Endothelial cell of umbilical vein (primary cell): ENCODE data around the gene MARS1. TPM values are rescaled to one million over a fixed set of nuclear protein-coding genes. Genes with fewer than 3 reads are reported as not detected.

Experiments
- BruUV-seq: library from RNA; stranded (reverse); fragments of 400-500 nt; replicated peaks from 2 replicates; lab custom pipeline; 2021; lab: Mats Ljungman, UMichigan
- CTCF ChIA-PET: fragments of 300-600, 350-600 bp; sonication (Branson Sonifier 250); formaldehyde crosslinking; loops from one replicate; lab custom pipeline; 2021; ENCODE audit warnings: antibody characterized with exemption, inconsistent platforms; lab: Charles Lee
- POLR2A ChIA-PET: fragments of 300-600, 350-600 bp; sonication (Branson Sonifier 250); formaldehyde crosslinking; loops from one replicate; lab custom pipeline; 2021; ENCODE audit warnings: antibody characterized with exemption, inconsistent platforms; lab: Charles Lee
- DNase-seq: peaks from one replicate; pipeline ENCODE4 v3.0.0-alpha.2; 2011; ENCODE audit warnings: low read depth, low spot score
- FAIRE-seq: peaks from 2 replicates; lab custom pipeline; 2011; peaks lifted over from hg19 to GRCh38; lab: Jason Lieb, UNC
- H2AFZ ChIP-seq: 2 replicates; pipeline ENCODE4 v1.6.0; 2012; ENCODE audit warnings: low read depth, low read length, control low read depth, inconsistent platforms
- H3K27ac ChIP-seq: 2 replicates; pipeline ENCODE4 v1.5.1; 2011; ENCODE audit warnings: low read depth, mild to moderate bottlenecking, control low read depth, low read length, moderate library complexity; ENCODE audit not compliant: insufficient read depth
- H3K27me3 ChIP-seq, 2 experiments: 2 replicates each; pipeline versions ENCODE4 v1.6.0 to v1.6.1; 2011; ENCODE audit warnings: low read length in 2 of 2, mixed read lengths in 1 of 2; ENCODE audit not compliant: control insufficient read depth in 2 of 2, insufficient read depth in 2 of 2
- H3K36me3 ChIP-seq, 2 experiments: 2 replicates in 1 of 2; 3 replicates in 1 of 2; pipeline ENCODE4 v1.5.1; 2011; ENCODE audit warnings: low read length in 2 of 2, mild to moderate bottlenecking in 1 of 2, moderate library complexity in 1 of 2; ENCODE audit not compliant: control insufficient read depth in 2 of 2, insufficient read depth in 2 of 2; ENCODE audit errors: extremely low read depth in 1 of 2
- H3K4me1 ChIP-seq: 3 replicates; pipeline ENCODE4 v1.5.1; 2011; ENCODE audit warnings: mild to moderate bottlenecking, low read length; ENCODE audit not compliant: control insufficient read depth, insufficient read depth; ENCODE audit errors: extremely low read depth
- H3K4me2 ChIP-seq: 2 replicates; pipeline ENCODE4 v1.6.1; 2011; ENCODE audit warnings: low read length, control low read depth, mixed read lengths; ENCODE audit not compliant: insufficient read depth
- H3K4me3 ChIP-seq, 3 experiments: fragments of 200-600 bp in 1 of 3; sonication (generic), shearing (Covaris generic) in 1 of 3; replicated peaks in 1 of 3; 2 replicates each; pipeline ENCODE4 v1.5.1; 2011 to 2016; ENCODE audit warnings: control low read depth in 3 of 3, low read length in 3 of 3, mild to moderate bottlenecking in 2 of 3, inconsistent platforms in 1 of 3, low read depth in 1 of 3, moderate library complexity in 1 of 3; ENCODE audit not compliant: insufficient read depth in 1 of 3
- H3K79me2 ChIP-seq: 2 replicates; pipeline ENCODE4 v1.6.0; 2012; ENCODE audit warnings: low read length, inconsistent platforms; ENCODE audit not compliant: control insufficient read depth, insufficient read depth
- H3K9ac ChIP-seq: replicated peaks from 2 replicates; pipeline ENCODE3; 2011; ENCODE audit warnings: low read length, control low read depth; ENCODE audit not compliant: insufficient read depth; ENCODE audit errors: extremely low read depth
- H3K9me1 ChIP-seq: replicated peaks from 3 replicates; pipeline ENCODE4 v1.6.0; 2011; ENCODE audit warnings: mild to moderate bottlenecking, low read length; ENCODE audit not compliant: control insufficient read depth, insufficient read depth; ENCODE audit errors: extremely low read depth
- H3K9me3 ChIP-seq: replicated peaks from 2 replicates; pipeline ENCODE4 v1.5.1; 2012; ENCODE audit warnings: low read length, inconsistent platforms; ENCODE audit not compliant: control insufficient read depth, insufficient read depth
- H4K20me1 ChIP-seq: replicated peaks from 2 replicates; pipeline ENCODE3; 2011; ENCODE audit warnings: mild to moderate bottlenecking, low read length; ENCODE audit not compliant: control insufficient read depth, insufficient read depth; ENCODE audit errors: extremely low read depth
- EZH2 ChIP-seq: IDR thresholded peaks from 2 replicates; pipeline ENCODE4 v1.6.1; 2012; ENCODE audit warnings: borderline replicate concordance, low read depth, mild to moderate bottlenecking, moderate library complexity, low read length, inconsistent platforms; ENCODE audit not compliant: severe bottlenecking
- FOS ChIP-seq: IDR thresholded peaks from 2 replicates; pipeline ENCODE4 v1.6.1; 2011; ENCODE audit warnings: mild to moderate bottlenecking, low read length, moderate library complexity, borderline replicate concordance; ENCODE audit not compliant: insufficient read depth
- GATA2 ChIP-seq: IDR thresholded peaks from 2 replicates; pipeline ENCODE4 v1.7.0; 2011; ENCODE audit warnings: low read depth, mild to moderate bottlenecking, moderate library complexity, mixed read lengths, low read length; ENCODE audit not compliant: insufficient read length, insufficient read depth
- JUN ChIP-seq: IDR thresholded peaks from 2 replicates; pipeline ENCODE4 v1.6.1; 2011; ENCODE audit warnings: borderline replicate concordance, low read depth; ENCODE audit not compliant: insufficient read length, insufficient read depth
- MAX ChIP-seq: IDR thresholded peaks from 2 replicates; pipeline ENCODE4 v1.6.1; 2011; ENCODE audit not compliant: insufficient read depth, insufficient read length
- MYC ChIP-seq: IDR thresholded peaks from one replicate; pipeline ENCODE4 v1.6.1; 2011; ENCODE audit warnings: mild to moderate bottlenecking, low read depth, low read length
- POLR2A ChIP-seq: IDR thresholded peaks from 2 replicates; pipeline ENCODE4 v1.6.1; 2012; ENCODE audit warnings: low read depth, mild to moderate bottlenecking, control low read depth, low read length
- POLR2AphosphoS5 ChIP-seq: IDR thresholded peaks from 2 replicates; pipeline ENCODE4 v1.6.1; 2012; ENCODE audit warnings: low read depth, mild to moderate bottlenecking, control low read depth, low read length, moderate library complexity; ENCODE audit not compliant: insufficient read depth
- dilution Hi-C: fragments of 300-500 bp; cut with MboI; formaldehyde crosslinking; loops from one replicate; pipeline ENCODE4 v1.15.0; 2019; ENCODE audit warnings: low sequenced_read_pairs; ENCODE audit not compliant: extremely low pct_ligation_motif_present
- intact Hi-C: fragments of 100-400 bp; cut with micrococcal nuclease; formaldehyde crosslinking; loops from one replicate; pipeline ENCODE4 v1.10.0; 2022
- polyA plus RNA-seq, 4 experiments: library from polyadenylated mRNA; depleted of rRNA in 3 of 4; stranded (reverse) in 3 of 4; unstranded in 1 of 4; fragments of >200 nt; gene quantifications; 2 replicates each; pipeline versions ENCODE4 v1.2.1 to v1.2.3, GENCODE V29; 2011 to 2012; ENCODE audit warnings: missing spikeins in 1 of 4
- total RNA-seq: library from RNA; stranded (reverse); gene quantifications from 2 replicates; pipeline ENCODE4 v1.2.3, GENCODE V29; 2021
- TF ChIP-seq, protein P1 (sequence below), 2 donors: IDR thresholded peaks; 1 replicate in 1 of 2; 2 replicates in 1 of 2; pipeline ENCODE4 v1.5.1; 2011; ENCODE audit warnings: low read length in 2 of 2, mild to moderate bottlenecking in 2 of 2, moderate library complexity in 2 of 2, control low read depth in 1 of 2, inconsistent platforms in 1 of 2, low read depth in 1 of 2; ENCODE audit not compliant: insufficient read depth in 1 of 2; ENCODE audit errors: extremely low read depth in 1 of 2

MARS1 gene
- total and polyA plus RNA-seq, 2 donors (not counting 3 experiments of a cell fraction or from before 2014, with no cell fraction given): 118 to 212 TPM

DNA sequence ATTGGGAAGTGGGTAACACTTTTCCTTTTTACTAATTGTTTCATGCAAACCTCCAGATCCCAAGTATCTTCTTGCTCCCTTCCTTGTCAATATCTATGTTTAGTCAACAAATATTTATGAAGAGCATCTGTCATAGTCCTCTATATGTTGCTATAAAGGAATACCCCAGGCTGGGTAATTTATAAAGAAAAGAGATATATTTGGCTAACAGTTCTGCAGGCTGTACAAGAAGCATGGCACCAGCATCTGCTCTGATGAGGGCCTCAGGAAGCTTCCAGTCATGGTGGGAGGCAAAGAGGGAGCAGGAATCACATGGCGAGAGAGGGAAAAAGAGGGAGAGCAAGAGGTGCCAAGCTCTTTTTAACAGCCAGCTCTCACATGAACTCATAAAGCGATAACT is 66.6 kb downstream of the MARS1 start:
- Histone ChIP-seq H3K36me3 (no peaks in the 10 kb centered on the region), H3K4me1 (no peaks in the 10 kb centered on the region), H3K27ac (no peak overlapping the region), H2AFZ (no peak overlapping the region), H3K4me3 (no peak overlapping the region), H3K79me2 (no peaks in the 10 kb centered on the region), H3K4me2 (no peak overlapping the region), H3K9me3 (no peaks in the 10 kb centered on the region), H4K20me1 (no peaks in the 10 kb centered on the region), H3K27me3 (peaks cover 33 to 40% of the 10 kb centered on the region in 2 experiments), H3K9ac (no peak overlapping the region), H3K9me1 (no peaks in the 10 kb centered on the region)
- no TSS peak for BruUV-seq
- FAIRE-seq (no peak), DNase-seq (no peak)
- dilution Hi-C loops (no loop called here), intact Hi-C loops (no loop called here)
- CTCF ChIA-PET: no interaction called here
- no peak for TF ChIP-seq FOS
- TF ChIP-seq POLR2AphosphoS5: no peak
- TF ChIP-seq MYC: no peak
- no peak for TF ChIP-seq GATA2
- TF ChIP-seq, protein P1, sequence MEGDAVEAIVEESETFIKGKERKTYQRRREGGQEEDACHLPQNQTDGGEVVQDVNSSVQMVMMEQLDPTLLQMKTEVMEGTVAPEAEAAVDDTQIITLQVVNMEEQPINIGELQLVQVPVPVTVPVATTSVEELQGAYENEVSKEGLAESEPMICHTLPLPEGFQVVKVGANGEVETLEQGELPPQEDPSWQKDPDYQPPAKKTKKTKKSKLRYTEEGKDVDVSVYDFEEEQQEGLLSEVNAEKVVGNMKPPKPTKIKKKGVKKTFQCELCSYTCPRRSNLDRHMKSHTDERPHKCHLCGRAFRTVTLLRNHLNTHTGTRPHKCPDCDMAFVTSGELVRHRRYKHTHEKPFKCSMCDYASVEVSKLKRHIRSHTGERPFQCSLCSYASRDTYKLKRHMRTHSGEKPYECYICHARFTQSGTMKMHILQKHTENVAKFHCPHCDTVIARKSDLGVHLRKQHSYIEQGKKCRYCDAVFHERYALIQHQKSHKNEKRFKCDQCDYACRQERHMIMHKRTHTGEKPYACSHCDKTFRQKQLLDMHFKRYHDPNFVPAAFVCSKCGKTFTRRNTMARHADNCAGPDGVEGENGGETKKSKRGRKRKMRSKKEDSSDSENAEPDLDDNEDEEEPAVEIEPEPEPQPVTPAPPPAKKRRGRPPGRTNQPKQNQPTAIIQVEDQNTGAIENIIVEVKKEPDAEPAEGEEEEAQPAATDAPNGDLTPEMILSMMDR (IDR thresholded peaks at IDR 0.05; ENCODE audit: extremely low read depth in 1 of 2, insufficient read depth in 1 of 2, low read depth in 1 of 2, low read length in 2 of 2): no peak
- TF ChIP-seq MAX: no peak
- no peak for TF ChIP-seq EZH2
- no peak for TF ChIP-seq POLR2A
- no peak for TF ChIP-seq JUN
- POLR2A ChIA-PET: no interaction called here
